ENCODE data around the gene SND1.

DNA sequence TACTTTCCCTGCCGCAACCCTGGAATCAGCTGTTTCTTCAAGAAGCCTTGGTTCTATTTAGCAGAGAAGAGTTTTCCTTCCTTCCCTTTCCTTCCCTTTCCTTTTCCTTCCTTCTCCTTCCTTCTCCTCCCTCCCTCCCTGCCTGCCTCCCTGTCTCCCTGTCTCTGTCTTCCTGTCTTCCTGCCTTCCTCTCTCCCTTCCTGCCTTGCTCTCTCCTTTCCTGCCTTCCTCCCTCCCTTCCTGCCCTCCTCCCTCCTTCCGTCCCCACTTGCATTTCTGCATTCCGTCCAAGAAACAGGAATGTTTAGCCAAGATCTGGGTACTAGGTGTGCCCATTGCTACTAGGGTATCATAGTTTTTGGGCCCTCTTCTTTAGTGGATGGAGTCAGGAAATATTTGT is 21.9 kb downstream of the SND1 start:
- TF ChIP-seq BHLHE40 (IDR thresholded peaks at IDR 0.05; ENCODE audit: borderline replicate concordance) (no peak), TARDBP (IDR thresholded peaks at IDR 0.05) (no peak), SP1 (IDR thresholded peaks at IDR 0.05) (no peak), ELF4 (IDR thresholded peaks at IDR 0.05) (no peak), FOXK2 (IDR thresholded peaks at IDR 0.05) (no peak), SUZ12 (IDR thresholded peaks at IDR 0.05) (no peak), HDGF (IDR thresholded peaks at IDR 0.05; ENCODE audit: borderline replicate concordance) (no peak), FOXA1 (IDR thresholded peaks at IDR 0.05) (no peak), L3MBTL2 (conservative IDR thresholded peaks at IDR 0.05) (no peak), ZNF384 (IDR thresholded peaks at IDR 0.05) (no peak)
